Measurements from ENCODE around the gene FAM107B. TPM values are rescaled to one million over a fixed set of nuclear protein-coding genes. Genes with fewer than 3 reads are reported as not detected.

FAM107B gene
- total RNA-seq, 1 experiment from 2014 or later, result 61.6 TPM

- Histone ChIP-seq H3K4me1 (ENCODE audit: insufficient read depth, low read length, poor library complexity, severe bottlenecking) (peaks cover 37% of the 10 kb centered on the region), H3K4me3 (ENCODE audit: low read depth, low read length, poor library complexity, severe bottlenecking) (no peak overlapping the region), H3K36me3 (ENCODE audit: insufficient read depth, low read length, poor library complexity, severe bottlenecking) (no peaks in the 10 kb centered on the region), H3K9me3 (ENCODE audit: low read depth, low read length, poor library complexity, severe bottlenecking) (no peaks in the 10 kb centered on the region), H3K27me3 (replicated peaks; ENCODE audit: insufficient read depth, low read depth, low read length, poor library complexity) (no peaks in the 10 kb centered on the region), H3K27ac (ENCODE audit: low read depth, low read length, poor library complexity, severe bottlenecking) (peak overlapping the region; percentile 57)
- ChIA-PET CTCF (no interaction called here), POLR2A (ENCODE audit: low non-redundant PET) (no interaction called here)
- BruUV-seq (replicated peaks), result no TSS peak
- DNase-seq (ENCODE audit: low spot score), result peak; percentile 80
- intact Hi-C loops (cut with micrococcal nuclease; ENCODE audit: unreplicated experiment), result no loop called here
- TF ChIP-seq EZH2 (IDR thresholded peaks at IDR 0.05; ENCODE audit: borderline replicate concordance, low read depth, low read length, poor library complexity, severe bottlenecking) (no peak), CTCF (conservative IDR thresholded peaks at IDR 0.05; ENCODE audit: low read depth, low read length) (no peak)
Observed at GRCh38 chr10:14578060-14578952, 196.4 kb downstream of the FAM107B start.

- no TSS peak for BruUV-seq (replicated peaks)
- intact Hi-C loops (cut with micrococcal nuclease; ENCODE audit: unreplicated experiment), result no loop called here
- Histone ChIP-seq H3K9me3 (ENCODE audit: low read depth, low read length, poor library complexity, severe bottlenecking) (no peaks in the 10 kb centered on the region), H3K27ac (ENCODE audit: low read depth, low read length, poor library complexity, severe bottlenecking) (no peak overlapping the region), H3K36me3 (ENCODE audit: insufficient read depth, low read length, poor library complexity, severe bottlenecking) (no peaks in the 10 kb centered on the region), H3K4me3 (ENCODE audit: low read depth, low read length, poor library complexity, severe bottlenecking) (no peak overlapping the region), H3K4me1 (ENCODE audit: insufficient read depth, low read length, poor library complexity, severe bottlenecking) (peaks cover 37% of the 10 kb centered on the region), H3K27me3 (replicated peaks; ENCODE audit: insufficient read depth, low read depth, low read length, poor library complexity) (no peaks in the 10 kb centered on the region)
- POLR2A ChIA-PET (ENCODE audit: low non-redundant PET), result interaction anchor here (0.6 kb wide), 1 partner anchor 20 kb away, joined by 3 read pairs; no protein-coding TSS in a partner anchor
- no peak for DNase-seq (ENCODE audit: low spot score)
- TF ChIP-seq EZH2 (IDR thresholded peaks at IDR 0.05; ENCODE audit: borderline replicate concordance, low read depth, low read length, poor library complexity, severe bottlenecking) (no peak), CTCF (conservative IDR thresholded peaks at IDR 0.05; ENCODE audit: low read depth, low read length) (no peak)
- CTCF ChIA-PET, result no interaction called here
Observed at GRCh38 chr10:14574885-14575284, 199.8 kb downstream of the FAM107B start.

- intact Hi-C loops (cut with micrococcal nuclease; ENCODE audit: unreplicated experiment), result no loop called here
- Histone ChIP-seq H3K27ac (ENCODE audit: low read depth, low read length, poor library complexity, severe bottlenecking) (no peak overlapping the region), H3K36me3 (ENCODE audit: insufficient read depth, low read length, poor library complexity, severe bottlenecking) (no peaks in the 10 kb centered on the region), H3K9me3 (ENCODE audit: low read depth, low read length, poor library complexity, severe bottlenecking) (no peaks in the 10 kb centered on the region), H3K27me3 (replicated peaks; ENCODE audit: insufficient read depth, low read depth, low read length, poor library complexity) (no peaks in the 10 kb centered on the region), H3K4me1 (ENCODE audit: insufficient read depth, low read length, poor library complexity, severe bottlenecking) (peaks cover 34% of the 10 kb centered on the region), H3K4me3 (ENCODE audit: low read depth, low read length, poor library complexity, severe bottlenecking) (no peak overlapping the region)
- no peak for TF ChIP-seq EZH2 (IDR thresholded peaks at IDR 0.05; ENCODE audit: borderline replicate concordance, low read depth, low read length, poor library complexity, severe bottlenecking)
- no peak for TF ChIP-seq CTCF (conservative IDR thresholded peaks at IDR 0.05; ENCODE audit: low read depth, low read length)
- DNase-seq (ENCODE audit: low spot score), result no peak
- ChIA-PET CTCF (no interaction called here), POLR2A (ENCODE audit: low non-redundant PET) (interaction anchor here (0.6 kb wide), 1 partner anchor 21 kb away, joined by 3 read pairs; no protein-coding TSS in a partner anchor)
- BruUV-seq (replicated peaks), result no TSS peak
Observed at GRCh38 chr10:14574291-14574690, 200.4 kb downstream of the FAM107B start.
